GM21786 (cell line): ENCODE data around the gene CENPP.
"Not testable (repeated sequence)": the region's sequence is repeated elsewhere in the genome, so short reads cannot be mapped to it uniquely, and the experiment has no call there.

Experiments
- ATAC-seq: cut with Tn5 transposase; IDR thresholded peaks from one replicate; pipeline ENCODE4 v1.9.1; 2021; ENCODE audit not compliant: unreplicated experiment

CENPP gene

GRCh38 chr9:92589923-92590322 lies 264.2 kb downstream of the CENPP start:
- no peak for ATAC-seq

- no peak for ATAC-seq
Observed at GRCh38 chr9:92590377-92590776, 264.6 kb downstream of the CENPP start.

DNA sequence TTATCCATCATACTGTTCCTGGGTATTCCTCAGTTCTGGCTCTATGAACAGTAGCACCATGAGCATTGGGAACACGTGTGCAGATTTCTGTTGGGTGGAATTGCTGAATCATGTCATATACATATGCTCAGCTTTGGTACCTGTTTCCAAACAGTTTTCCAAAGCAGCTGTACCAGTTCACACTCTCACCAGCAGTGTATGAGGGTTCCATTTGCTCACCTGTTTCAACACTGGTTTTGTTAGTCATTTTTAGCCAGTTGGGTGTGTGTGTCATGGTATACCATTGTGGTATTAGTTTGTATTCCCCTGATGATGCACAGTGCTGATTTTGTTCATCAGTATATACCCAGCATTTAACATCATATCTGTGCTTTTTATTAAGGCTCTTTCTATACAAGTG lies 266.8 kb downstream of the CENPP start:
- no peak for ATAC-seq

GRCh38 chr9:92592946-92593861 lies 267.5 kb downstream of the CENPP start:
- no peak for ATAC-seq

DNA sequence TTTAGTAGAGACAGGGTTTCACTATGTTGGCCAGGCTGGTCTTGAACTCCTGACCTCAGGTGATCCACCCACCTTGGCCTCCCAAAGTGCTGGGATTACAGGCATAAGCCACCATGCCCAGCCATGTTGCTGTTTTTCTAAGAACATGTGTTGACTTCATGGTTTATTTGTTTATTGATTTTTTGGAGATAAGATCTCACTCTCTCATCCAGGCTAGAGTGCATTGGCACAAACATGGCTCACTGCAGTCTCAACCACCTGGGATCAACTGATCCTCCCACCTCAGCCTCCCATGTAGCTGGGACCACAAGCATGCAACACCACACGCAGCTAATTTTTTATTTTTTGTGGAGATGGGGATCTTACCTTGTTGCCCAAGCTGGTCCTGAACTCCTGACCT lies 269.3 kb downstream of the CENPP start:
- ATAC-seq: not testable (repeated sequence)

DNA sequence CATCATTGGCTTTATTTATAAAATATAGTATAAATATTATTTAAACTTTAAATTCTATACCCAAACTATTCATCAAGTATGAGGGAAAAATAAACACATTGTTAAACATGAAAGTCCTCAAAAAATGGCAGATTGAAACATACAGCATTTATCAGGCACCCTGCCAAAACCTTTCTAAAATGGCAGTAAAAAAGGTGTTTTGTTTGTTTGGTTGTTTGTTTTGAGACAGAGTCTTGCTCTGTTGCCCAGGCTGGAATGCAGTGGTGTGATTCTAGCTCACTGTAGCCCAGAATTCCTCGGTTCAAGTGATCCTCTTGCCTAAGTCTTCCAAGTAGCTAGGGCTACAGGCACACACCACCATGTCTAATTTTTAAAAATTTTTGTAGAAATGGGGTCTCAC lies 270.2 kb downstream of the CENPP start:
- ATAC-seq: no peak

- ATAC-seq: no peak
Observed at GRCh38 chr9:92598382-92598781, 272.6 kb downstream of the CENPP start.

GRCh38 chr9:92599938-92600461 lies 274.2 kb downstream of the CENPP start:
- no peak for ATAC-seq

GRCh38 chr9:92600462-92601261 lies 274.9 kb downstream of the CENPP start:
- no peak for ATAC-seq

DNA sequence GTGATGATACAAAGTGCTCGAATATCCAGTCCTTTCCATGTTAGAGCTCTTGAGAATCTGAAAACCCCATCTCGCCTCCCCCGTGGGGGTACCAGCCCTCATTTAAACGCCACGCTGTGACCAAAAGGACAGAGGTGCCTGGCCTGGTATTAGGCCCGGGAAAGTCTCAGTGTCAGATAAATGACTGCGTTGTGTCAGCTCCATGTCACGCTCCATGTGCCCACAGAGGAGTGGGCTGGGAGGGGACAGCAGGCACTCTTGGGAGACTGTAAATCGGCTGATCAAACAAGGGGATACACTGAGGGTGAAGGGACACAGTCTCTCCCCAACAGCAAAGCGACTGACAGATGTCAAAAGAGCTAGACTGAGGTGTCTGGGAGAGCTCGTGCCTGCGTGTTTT lies 275.7 kb downstream of the CENPP start:
- ATAC-seq: no peak

- ATAC-seq: no peak
Observed at GRCh38 chr9:92602413-92602812, 276.7 kb downstream of the CENPP start.

DNA sequence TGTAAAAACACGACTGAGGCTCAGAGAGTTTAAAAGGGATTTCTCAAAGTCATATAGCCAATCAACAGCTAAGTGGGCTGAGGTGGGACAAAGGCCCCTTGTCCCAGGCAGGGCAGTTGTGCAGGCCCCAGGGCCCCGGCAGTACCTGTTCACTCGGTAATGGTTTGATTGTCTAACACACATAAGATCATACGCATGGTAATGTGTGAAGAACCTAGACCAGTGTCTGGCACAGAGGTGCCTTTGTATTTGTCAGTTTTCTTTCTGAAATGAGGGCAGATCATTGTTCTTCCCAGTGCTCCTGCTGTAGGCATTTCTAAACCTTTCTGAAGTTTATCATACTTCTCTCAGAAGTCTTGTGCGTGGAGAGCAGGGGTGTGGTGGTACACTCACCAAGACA lies 277.3 kb downstream of the CENPP start:
- ATAC-seq: no peak

DNA sequence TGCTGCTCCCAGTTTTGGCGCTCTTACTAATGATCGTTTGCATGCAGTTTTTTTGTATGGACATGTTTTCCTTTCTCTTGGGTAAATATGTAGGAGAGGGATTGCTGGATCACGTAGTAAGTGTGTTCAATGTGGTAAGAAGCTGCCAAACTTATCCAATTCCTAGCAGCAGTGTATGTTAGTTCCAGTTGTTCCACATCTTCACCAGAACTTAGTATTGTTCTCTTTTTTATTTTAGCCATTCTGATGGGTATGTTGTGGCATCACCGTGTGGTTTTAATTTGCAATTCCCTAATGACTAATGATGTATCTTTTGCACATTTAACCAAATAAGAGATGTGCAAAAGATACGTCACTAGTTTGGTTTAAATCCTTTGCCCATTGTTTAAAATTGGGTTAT lies 278.2 kb downstream of the CENPP start:
- no peak for ATAC-seq

DNA sequence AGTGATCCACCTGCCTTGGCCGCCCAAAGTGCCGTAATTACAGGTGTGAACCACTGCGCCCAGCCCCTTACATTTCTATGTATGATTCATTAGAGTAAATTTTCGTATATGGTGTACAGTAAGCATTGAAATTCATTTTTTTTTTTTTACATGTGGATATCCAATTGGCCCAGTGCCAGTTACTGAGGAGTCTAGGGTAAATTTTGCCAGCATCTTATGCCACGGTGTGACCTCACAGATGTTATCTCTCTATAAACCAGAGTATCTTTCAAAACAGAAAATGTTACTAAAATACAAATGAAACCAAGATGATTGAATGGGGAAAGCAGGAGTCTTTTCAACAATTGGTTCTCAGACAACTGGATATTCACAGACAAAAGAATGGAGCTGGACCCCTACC lies 279.5 kb downstream of the CENPP start:
- ATAC-seq: no peak

GRCh38 chr9:92607088-92607487 lies 281.3 kb downstream of the CENPP start:
- ATAC-seq: no peak

- no peak for ATAC-seq
Observed at GRCh38 chr9:92607773-92608172, 282.0 kb downstream of the CENPP start.

DNA sequence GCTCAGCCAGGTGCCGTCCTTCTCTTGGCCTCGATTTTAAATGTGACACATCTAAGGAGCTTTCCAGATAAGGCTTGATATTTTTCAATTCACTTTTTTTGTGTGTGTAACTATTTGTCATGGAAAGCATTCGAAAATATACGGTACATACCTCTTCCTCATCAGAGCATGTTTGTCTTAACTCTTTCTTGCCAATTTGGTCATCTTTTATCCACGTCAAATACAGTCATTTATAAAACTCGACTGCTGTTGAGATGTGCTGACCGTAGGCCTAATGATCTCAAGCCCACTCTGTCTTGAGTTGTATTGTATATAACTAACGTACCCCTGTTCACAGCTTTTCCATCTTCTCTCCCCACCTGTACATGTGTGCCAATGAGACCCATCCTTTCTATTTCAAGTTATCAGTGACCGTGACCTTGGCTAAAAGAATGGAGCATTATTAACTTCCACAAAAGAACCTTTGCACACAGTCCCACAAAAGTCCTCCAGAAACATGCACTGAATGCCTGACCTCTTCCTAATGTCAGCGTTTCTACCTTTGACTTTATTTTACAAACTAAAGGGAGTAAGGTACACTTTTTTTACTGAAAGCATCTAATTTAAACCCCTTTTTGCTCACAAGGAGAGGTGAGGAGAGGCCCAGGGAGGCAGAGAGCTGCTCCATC lies 282.6 kb downstream of the CENPP start:
- ATAC-seq: no peak

DNA sequence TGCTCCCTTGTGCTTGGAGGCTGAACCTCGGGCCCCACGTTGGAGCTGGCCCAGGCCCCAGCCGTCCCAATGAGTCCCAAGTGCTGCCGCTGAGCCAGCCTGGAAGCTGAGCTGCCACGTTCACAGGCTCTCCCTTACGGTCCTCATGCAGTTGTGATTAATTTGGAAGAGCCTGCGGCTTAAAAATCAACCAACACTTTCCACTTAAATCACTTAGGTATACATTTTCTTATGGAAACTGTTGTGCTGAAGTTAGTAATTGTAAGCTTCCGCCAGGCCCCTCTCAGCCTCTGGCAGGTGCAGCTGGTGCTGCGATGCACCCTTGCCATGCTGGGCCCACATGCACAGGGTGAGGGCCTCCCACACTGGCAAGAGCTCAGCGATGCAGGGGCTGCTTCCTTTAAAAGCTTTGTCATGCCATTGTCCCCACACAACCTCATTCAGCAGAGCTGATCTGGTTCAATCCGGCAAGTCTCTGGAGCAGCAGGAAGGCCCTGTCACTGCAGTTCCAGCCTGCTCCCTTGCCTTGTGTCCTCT lies 283.2 kb downstream of the CENPP start:
- ATAC-seq: no peak

DNA sequence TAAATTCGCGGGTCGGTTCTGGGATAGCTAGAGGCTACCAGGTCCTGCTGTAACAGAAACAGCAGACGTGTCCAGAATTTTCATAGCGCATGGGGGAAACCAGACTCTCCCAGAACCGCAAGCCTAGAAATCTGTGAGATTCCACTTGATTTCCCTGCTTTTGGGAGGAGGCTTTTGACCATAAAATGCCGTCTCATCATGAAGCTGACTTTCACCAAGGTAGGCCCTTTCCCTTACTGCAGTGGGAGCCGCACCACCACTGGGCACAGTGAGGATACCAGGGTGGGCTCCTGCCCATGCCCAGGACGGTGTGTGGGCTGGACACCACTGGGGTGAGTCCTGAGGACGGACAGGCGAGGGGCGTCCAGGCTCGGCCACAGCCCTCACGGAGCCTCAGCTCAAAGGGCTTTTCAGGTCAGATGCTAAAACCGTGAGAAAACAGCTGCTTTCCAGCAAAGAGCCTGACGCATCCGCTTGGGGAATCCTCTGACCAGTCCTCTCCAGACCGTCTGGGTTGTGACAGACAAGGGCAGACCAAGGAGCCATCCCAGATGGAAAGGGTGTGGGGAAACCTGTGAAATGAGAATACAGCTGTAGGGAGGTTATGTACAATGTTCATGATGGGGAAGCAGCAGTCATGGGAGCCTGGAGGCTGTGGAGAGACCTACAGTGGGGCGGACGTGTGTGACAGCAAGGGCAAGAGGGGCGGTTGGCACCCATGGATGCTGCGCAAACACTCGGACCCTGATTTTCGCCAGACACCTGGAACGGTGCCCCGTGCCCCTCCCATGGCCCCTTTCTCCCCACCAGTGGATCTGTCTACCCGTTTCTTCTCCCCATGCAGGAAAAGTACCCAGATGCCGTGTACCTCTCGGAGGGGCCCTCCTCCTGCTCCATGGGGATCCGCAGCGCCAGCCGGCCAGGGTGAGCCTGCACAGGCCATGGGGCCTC lies 285.0 kb downstream of the CENPP start:
- ATAC-seq: no peak
